SIG-M5 (cell line): Measurements from ENCODE around the gene PNMA8A.
"Not testable (repeated sequence)": the region's sequence is repeated elsewhere in the genome, so short reads cannot be mapped to it uniquely, and the experiment has no call there.

Source experiments
- DNase-seq: peaks from one replicate; lab custom pipeline; 2025; lab: John Stamatoyannopoulos, UW

The PNMA8A gene

GRCh38 chr19:46471116-46471733, at the start of gene PNMA8A:
PNMA8A (minus strand) TSS chr19:46471563; CDS start chr19:46471035, 528 bp downstream.
- no peak for DNase-seq

- no peak for DNase-seq
These were observed 49.3 kb upstream of the PNMA8A start for GRCh38 chr19:46520616-46521015.

- DNase-seq: no peak
These were observed 46.1 kb upstream of the PNMA8A start for GRCh38 chr19:46517471-46517870.

- DNase-seq: no peak
These were observed 44.6 kb upstream of the PNMA8A start for GRCh38 chr19:46515879-46516350.

GRCh38 chr19:46515290-46515609, 43.9 kb upstream of the PNMA8A start:
- no peak for DNase-seq

GRCh38 chr19:46514589-46515289, 43.4 kb upstream of the PNMA8A start:
- no peak for DNase-seq

- no peak for DNase-seq
These were observed 42.3 kb upstream of the PNMA8A start for GRCh38 chr19:46513461-46514236.

- DNase-seq: no peak
These were observed 39.9 kb upstream of the PNMA8A start for GRCh38 chr19:46511237-46511636.

- DNase-seq: no peak
These were observed 36.8 kb upstream of the PNMA8A start for GRCh38 chr19:46508206-46508605.

- no peak for DNase-seq
These were observed 32.6 kb upstream of the PNMA8A start for GRCh38 chr19:46503848-46504453.

GRCh38 chr19:46502891-46503290, 31.5 kb upstream of the PNMA8A start:
- DNase-seq: no peak

- no peak for DNase-seq
These were observed 28.3 kb upstream of the PNMA8A start for GRCh38 chr19:46499692-46500091.

GRCh38 chr19:46497773-46498172, 26.4 kb upstream of the PNMA8A start:
- no peak for DNase-seq

GRCh38 chr19:46496886-46497285, 25.5 kb upstream of the PNMA8A start:
- DNase-seq: not testable (repeated sequence)

GRCh38 chr19:46496304-46496703, 24.9 kb upstream of the PNMA8A start:
- DNase-seq: no peak

GRCh38 chr19:46495786-46496099, 24.4 kb upstream of the PNMA8A start, which contains the start of gene PNMA8B:
PNMA8B (minus strand) TSS chr19:46495867; CDS start chr19:46495465, 402 bp downstream.
- DNase-seq: no peak

- DNase-seq: no peak
These were observed 23.8 kb upstream of the PNMA8A start for GRCh38 chr19:46494941-46495785.

- no peak for DNase-seq
These were observed 23.0 kb upstream of the PNMA8A start for GRCh38 chr19:46494146-46494940.

- no peak for DNase-seq
These were observed 22.1 kb upstream of the PNMA8A start for GRCh38 chr19:46493236-46494145.

- DNase-seq: no peak
These were observed 21.5 kb upstream of the PNMA8A start for GRCh38 chr19:46492841-46493235.
